Measurements from ENCODE around the gene C4A.
"Not testable (repeated sequence)": the region's sequence is repeated elsewhere in the genome, so short reads cannot be mapped to it uniquely, and the experiment has no call there.

C4A gene

DNA sequence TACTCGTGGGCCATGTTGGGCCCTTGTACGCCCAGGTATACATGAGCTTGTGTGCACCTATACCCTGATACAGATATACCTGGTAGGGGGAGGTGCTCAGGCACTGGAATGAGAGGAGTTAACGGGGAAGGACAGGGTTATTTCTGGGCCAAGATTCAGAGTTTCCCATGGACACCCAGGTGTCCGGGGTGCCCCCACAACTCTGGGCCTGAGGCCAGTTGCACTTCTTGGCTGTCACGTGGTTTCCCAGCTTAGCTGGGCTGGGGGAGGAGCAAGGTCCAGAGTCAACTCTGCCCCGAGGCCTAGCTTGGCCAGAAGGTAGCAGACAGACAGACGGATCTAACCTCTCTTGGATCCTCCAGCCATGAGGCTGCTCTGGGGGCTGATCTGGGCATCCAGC lies at the start of gene C4A:
Gene C4A, plus strand, starts transcription at position 314 of the 400 bp plus-strand sequence. Its CDS starts 51 bp downstream, at position 365.
- in situ Hi-C loops (cut with HindIII; ENCODE audit: low sequenced_read_pairs) = not testable (repeated sequence)

DNA sequence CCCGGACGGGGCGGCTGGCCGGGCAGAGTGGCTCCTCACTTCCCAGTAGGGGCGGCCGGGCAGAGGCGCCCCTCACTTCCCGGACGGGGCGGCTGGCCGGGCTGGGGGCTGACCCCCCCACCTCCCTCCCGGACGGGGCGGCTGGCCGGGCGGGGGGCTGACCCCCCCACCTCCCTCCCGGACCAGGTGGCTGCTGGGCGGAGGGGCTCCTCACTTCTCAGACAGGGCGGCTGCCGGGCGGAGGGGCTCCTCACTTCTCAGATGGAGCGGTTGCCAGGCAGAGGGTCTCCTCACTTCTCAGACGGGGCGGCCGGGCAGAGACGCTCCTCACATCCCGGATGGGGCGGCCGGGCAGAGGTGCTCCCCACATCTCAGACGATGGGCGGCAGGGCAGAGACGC lies 49.7 kb upstream of the C4A start:
- in situ Hi-C loops (cut with HindIII; ENCODE audit: low sequenced_read_pairs) = not testable (repeated sequence)

DNA sequence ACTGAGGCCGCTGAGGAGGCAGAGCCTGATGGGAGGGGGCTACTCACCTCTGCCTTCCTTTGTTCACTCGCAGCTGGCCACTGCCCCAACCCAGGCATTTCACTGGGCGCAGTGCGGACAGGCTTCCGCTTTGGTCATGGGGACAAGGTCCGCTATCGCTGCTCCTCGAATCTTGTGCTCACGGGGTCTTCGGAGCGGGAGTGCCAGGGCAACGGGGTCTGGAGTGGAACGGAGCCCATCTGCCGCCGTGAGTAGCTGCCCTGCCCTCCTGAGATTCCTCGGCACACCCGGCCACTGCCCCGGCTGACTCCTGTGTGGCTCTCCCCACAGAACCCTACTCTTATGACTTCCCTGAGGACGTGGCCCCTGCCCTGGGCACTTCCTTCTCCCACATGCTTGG lies 48.3 kb upstream of the C4A start:
- in situ Hi-C loops (cut with HindIII; ENCODE audit: low sequenced_read_pairs) = no loop called here

DNA sequence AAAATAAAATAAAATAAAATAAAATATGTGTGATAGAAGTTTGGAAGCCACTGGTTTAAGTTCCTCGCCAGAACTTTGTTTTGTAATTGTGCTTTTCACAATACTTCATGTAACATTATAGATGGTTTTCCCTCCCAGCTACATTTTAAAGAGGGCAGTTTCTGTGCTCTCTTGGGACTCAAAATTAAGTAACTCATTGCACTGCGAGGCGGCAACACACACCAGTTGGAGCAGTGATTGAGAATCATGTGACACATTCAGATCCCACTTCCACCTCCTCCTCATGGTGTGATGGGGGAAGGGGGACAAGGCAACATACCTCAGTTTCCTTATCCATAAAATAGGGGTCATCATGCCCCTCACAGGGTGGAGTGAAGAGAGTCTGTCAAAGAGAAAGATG lies 46.8 kb upstream of the C4A start:
- in situ Hi-C loops (cut with HindIII; ENCODE audit: low sequenced_read_pairs) = no loop called here

DNA sequence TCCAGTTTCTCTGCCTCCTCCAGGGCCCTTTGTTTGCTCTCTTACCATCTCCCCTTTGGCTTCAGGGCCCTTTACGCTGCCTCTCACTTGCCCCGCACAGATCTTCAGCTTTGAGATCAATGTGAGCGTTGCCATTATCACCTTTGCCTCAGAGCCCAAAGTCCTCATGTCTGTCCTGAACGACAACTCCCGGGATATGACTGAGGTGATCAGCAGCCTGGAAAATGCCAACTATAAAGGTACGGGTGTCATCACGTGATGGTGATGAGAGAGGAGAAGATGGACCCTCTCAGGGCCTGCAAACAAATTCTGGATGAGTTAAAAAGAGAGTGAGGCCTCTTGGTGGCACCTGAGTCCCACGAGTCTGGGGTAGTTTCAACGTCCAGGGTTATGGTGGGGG lies 46.0 kb upstream of the C4A start:
- in situ Hi-C loops (cut with HindIII; ENCODE audit: low sequenced_read_pairs) = no loop called here

DNA sequence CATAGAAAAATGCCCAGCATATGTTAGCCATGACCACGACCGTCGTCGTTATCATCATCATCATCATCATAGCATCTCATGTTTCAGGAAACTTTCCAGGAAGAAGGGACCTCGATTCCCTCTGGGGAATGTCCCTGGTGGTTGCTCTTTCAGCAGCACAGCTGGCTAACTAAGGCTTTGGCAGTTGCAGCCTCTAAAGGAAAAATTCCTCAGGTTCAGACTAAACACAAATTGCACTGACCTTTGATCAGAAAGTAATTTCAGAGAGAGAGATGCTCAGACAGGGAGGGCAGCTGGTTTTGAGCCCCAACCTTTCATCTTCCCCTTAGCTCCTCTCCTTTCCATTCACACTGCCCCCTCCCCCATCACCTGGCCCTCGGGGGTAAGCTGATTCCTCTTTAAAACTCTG lies 41.6 kb upstream of the C4A start:
- in situ Hi-C loops (cut with HindIII; ENCODE audit: low sequenced_read_pairs) = no loop called here

DNA sequence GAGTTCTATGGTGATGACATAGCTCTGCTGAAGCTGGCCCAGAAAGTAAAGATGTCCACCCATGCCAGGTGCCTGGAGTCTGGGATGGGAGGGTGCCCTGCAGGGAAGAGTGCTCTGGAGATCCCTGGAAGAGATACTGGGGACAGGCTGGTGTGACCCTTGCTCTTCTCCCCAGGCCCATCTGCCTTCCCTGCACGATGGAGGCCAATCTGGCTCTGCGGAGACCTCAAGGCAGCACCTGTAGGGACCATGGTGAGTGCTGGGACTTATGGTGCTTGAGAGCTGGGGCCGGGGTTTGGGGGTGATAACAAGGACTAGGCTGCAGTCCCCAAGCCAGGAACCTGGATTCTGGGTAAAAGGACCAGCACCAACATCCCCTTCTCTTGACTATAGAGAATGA lies 38.1 kb upstream of the C4A start:
- in situ Hi-C loops (cut with HindIII; ENCODE audit: low sequenced_read_pairs) = no loop called here

DNA sequence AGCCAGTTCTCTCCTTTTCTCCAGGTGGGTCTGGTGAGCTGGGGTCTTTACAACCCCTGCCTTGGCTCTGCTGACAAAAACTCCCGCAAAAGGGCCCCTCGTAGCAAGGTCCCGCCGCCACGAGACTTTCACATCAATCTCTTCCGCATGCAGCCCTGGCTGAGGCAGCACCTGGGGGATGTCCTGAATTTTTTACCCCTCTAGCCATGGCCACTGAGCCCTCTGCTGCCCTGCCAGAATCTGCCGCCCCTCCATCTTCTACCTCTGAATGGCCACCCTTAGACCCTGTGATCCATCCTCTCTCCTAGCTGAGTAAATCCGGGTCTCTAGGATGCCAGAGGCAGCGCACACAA lies 36.7 kb upstream of the C4A start:
- in situ Hi-C loops (cut with HindIII; ENCODE audit: low sequenced_read_pairs) = no loop called here

DNA sequence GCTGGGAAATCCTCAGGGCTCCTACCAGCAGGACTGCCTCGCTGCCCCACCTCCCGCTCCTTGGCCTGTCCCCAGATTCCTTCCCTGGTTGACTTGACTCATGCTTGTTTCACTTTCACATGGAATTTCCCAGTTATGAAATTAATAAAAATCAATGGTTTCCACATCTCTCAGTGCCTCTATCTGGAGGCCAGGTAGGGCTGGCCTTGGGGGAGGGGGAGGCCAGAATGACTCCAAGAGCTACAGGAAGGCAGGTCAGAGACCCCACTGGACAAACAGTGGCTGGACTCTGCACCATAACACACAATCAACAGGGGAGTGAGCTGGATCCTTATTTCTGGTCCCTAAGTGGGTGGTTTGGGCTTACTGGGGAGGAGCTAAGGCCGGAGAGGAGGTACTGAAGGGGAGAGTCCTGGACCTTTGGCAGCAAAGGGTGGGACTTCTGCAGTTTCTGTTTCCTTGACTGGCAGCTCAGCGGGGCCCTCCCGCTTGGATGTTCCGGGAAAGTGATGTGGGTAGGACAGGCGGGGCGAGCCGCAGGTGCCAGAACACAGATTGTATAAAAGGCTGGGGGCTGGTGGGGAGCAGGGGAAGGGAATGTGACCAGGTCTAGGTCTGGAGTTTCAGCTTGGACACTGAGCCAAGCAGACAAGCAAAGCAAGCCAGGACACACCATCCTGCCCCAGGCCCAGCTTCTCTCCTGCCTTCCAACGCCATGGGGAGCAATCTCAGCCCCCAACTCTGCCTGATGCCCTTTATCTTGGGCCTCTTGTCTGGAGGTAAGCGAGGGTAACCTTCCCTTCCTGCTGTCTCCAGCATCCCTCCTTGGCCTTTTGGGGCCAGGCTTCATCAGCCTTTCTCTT lies 36.1 kb upstream of the C4A start, which contains the start of gene CFB:
Gene CFB, plus strand, starts transcription at position 589 of the 863 bp plus-strand sequence. Its CDS starts 127 bp downstream, at position 716.
- in situ Hi-C loops (cut with HindIII; ENCODE audit: low sequenced_read_pairs) = no loop called here

DNA sequence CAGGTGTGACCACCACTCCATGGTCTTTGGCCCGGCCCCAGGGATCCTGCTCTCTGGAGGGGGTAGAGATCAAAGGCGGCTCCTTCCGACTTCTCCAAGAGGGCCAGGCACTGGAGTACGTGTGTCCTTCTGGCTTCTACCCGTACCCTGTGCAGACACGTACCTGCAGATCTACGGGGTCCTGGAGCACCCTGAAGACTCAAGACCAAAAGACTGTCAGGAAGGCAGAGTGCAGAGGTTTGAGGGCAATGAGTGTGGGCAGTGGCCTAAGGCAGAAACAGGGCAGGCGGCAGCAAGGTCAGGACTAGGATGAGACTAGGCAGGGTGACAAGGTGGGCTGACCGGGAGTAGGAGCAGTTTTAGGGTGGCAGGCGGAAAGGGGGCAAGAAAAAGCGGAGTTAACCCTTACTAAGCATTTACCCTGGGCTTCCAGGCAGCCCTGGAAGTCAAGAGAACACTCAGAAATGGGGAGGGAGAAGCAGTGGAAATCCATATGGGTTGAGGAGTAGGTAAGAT lies 35.4 kb upstream of the C4A start:
- in situ Hi-C loops (cut with HindIII; ENCODE audit: low sequenced_read_pairs) = no loop called here

DNA sequence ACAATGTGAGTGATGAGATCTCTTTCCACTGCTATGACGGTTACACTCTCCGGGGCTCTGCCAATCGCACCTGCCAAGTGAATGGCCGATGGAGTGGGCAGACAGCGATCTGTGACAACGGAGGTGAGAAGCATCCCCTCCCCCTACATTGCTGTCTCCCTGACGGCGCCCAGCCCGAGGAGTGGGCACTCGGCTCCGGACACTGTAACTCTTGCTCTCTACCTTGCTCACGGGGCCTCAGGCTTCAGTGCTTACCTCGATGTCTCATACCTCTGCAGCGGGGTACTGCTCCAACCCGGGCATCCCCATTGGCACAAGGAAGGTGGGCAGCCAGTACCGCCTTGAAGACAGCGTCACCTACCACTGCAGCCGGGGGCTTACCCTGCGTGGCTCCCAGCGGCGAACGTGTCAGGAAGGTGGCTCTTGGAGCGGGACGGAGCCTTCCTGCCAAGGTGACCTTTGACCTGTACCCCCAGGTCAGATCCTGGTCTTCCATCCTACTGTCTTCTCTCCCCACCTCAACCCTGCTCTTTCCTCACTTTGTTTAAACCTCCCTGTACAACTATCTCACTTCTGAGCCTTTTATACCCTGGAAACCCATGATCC lies 34.7 kb upstream of the C4A start:
- in situ Hi-C loops (cut with HindIII; ENCODE audit: low sequenced_read_pairs) = no loop called here

DNA sequence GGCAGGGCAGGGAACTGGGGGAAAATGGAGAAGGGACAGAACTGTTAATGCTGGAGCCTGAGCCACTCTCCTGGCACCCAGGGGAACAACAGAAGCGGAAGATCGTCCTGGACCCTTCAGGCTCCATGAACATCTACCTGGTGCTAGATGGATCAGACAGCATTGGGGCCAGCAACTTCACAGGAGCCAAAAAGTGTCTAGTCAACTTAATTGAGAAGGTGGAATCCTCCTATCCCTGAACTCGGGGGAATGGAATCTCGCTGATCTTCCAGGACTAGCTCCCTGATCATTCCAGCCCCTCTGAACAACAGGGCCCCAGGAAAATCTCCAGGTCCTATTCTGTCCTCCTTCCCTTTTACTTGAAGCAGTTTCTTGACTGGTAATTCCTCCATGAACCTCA lies 34.0 kb upstream of the C4A start:
- in situ Hi-C loops (cut with HindIII; ENCODE audit: low sequenced_read_pairs) = no loop called here

DNA sequence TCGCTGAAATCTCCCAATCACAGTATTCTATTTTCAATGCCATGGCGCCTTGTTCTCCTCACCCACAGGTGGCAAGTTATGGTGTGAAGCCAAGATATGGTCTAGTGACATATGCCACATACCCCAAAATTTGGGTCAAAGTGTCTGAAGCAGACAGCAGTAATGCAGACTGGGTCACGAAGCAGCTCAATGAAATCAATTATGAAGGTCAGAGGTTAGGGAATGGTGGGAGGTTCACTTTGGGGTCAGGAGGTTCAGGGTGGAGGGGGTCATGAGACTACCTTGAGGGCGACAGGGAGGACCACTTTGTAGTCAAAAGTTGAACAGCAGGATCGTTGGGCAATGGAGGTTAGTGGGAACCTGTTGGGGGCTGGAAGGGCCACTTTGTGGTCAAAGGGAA lies 33.6 kb upstream of the C4A start:
- in situ Hi-C loops (cut with HindIII; ENCODE audit: low sequenced_read_pairs) = no loop called here

DNA sequence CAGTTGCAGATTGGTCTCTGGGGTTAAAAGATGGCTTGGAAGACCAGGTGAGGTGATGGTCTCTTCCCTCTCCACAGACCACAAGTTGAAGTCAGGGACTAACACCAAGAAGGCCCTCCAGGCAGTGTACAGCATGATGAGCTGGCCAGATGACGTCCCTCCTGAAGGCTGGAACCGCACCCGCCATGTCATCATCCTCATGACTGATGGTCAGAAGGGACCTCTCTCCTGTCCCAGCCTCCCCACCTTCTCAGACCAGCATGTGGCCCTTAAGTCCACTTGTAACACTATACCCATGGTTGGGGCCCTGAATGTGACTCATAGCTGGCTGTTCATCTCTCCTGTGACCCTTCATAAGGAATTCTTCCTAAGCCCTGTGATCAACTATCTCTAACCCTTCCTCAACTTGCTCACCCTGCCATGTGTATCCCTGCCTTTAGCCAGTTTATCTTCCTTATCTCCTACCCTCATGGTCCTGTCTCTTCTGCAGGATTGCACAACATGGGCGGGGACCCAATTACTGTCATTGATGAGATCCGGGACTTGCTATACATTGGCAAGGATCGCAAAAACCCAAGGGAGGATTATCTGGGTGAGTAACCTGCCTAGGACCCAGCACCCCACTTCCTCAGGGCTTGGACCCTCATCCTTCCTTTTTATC lies 33.0 kb upstream of the C4A start:
- in situ Hi-C loops (cut with HindIII; ENCODE audit: low sequenced_read_pairs) = no loop called here

DNA sequence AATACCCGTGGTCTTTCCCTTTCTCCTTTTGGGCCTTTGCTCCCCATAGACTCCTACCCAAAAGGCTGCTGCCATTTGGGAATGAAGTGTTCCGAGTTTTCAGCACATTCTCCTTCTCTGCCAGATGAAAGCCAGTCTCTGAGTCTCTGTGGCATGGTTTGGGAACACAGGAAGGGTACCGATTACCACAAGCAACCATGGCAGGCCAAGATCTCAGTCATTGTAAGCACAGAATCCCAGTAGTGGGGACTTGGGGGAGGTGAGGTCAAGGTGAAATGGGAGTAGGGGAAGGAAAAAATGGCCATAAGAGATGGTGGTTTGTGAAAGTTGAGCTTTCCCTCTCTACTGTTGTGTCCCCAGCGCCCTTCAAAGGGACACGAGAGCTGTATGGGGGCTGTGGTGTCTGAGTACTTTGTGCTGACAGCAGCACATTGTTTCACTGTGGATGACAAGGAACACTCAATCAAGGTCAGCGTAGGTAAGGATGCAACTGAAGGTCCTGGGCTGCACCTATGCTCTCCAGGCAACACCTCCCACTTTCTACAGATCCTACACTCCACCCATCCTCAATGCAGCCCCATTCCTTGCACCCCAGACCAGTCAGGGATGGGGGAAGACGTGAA lies 31.8 kb upstream of the C4A start:
- in situ Hi-C loops (cut with HindIII; ENCODE audit: low sequenced_read_pairs) = no loop called here

DNA sequence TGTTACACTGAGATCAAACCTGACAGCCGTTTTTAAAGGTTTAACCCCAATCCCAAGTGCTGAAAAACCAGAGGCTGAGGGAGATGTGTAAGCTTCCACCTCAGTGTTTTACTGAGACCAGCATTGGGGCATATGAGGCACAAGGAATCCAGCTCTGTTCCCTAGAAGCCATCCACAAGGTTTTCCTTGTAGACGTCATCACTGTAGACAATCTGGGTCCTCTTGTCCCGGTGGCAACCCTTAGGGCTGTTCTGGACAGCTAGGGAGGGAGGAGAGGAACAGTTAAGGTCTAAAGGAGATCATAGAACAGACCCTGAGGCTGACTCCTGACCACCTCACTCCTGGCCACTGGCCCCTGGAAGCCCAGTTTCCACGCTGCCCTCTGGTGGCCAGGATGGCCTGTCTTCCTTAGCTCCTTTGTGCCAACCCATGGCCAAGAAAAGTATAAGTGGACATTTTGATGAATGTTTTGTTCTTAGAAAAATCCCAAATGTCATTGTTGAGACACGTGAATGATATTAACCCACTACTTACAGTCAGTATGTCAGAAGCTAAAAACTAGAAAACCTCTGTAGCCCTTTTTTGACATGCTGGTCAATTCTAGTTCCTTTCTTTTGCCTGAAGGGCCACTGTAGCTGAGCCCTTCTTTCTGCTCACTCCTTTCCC lies 29.6 kb upstream of the C4A start:
- in situ Hi-C loops (cut with HindIII; ENCODE audit: low sequenced_read_pairs) = no loop called here

DNA sequence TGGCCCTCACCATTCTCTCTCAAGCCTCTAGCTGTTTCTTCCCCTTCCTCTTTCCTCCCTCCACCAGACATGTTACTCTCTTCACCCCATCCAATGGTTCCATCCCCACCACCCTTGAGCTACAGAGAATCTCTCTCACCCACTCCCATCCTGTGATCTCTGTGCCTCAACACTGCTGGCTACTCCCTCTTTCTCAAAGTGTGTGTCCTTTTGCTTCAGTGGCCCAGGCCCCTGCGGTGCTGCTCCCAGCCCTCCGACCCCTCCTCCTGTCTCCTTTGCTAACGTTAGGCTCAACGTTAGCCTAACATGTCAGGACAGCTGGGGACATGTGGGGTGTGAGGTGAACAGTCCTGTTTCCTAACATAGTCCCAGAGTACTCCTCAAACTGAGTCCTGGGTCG lies 29.0 kb upstream of the C4A start:
- in situ Hi-C loops (cut with HindIII; ENCODE audit: low sequenced_read_pairs) = no loop called here

DNA sequence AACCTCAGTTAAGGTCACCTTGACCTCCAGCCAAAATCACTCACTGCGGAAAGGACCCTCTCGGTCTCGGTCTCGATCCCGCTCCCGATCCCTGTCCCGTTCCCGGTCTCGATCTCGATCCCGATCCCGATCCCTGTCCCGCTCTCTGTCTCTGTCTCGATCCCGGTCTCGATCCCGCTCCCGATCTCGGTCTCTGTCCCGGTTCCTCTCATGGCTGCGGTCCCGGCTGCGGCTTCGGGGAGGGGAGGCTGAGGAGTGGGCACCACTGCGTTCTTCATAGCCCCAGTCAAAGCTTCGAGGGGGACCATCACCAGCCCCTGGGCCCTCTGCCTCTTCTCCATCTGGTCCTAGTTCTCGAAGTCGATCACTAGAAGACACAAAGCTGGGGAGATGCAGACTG lies 27.3 kb upstream of the C4A start:
- in situ Hi-C loops (cut with HindIII; ENCODE audit: low sequenced_read_pairs) = no loop called here

DNA sequence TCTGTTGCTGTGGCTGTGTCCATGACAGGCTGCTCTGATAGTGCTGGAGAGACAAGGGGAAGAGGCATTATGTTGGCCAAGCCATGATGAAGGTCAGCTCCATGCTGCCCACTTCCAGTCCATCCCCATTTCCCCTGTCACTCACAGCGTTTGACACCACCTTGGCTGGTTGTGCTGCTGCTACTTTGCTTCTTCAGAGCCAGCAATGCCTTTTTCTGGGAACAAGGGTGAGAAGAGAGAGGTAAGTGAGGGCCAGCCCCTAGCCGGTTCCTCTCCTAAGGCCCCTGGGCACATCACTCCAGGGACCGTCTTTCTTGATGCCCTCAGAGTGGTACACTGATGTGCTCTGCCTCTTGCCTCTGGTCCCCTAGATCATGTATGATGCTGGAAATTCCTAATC lies 25.1 kb upstream of the C4A start:
- in situ Hi-C loops (cut with HindIII; ENCODE audit: low sequenced_read_pairs) = no loop called here

DNA sequence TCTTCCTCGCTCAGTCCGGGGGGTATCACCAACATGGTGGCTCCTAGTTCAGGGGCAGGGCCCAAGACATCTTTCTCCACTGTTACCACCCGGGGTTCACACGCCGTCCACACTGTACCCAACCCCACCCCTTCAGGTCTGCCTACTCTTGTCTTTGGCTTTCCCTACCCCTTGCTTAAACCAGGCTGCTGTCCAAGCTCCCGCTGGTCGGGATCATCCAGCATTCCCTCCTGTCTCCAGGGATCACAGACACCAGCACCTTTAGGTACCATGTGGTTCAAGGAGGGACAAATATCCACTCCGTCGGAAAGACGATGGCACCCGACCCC lies 23.5 kb upstream of the C4A start:
- in situ Hi-C loops (cut with HindIII; ENCODE audit: low sequenced_read_pairs) = no loop called here
